ENCODE data around the gene ZBP1. TPM values are rescaled to one million over a fixed set of nuclear protein-coding genes. Genes with fewer than 3 reads are reported as not detected.

ZBP1 gene
- total RNA-seq, 2 experiments from 2014 or later, result 39.0 to 40.1 TPM

GRCh38 chr20:57664476-57664875 is 44.2 kb upstream of the ZBP1 start:
- Mint-ChIP-seq H3K9me3 (no peaks in the 10 kb centered on the region), H3K27me3 (no peaks in the 10 kb centered on the region), H3K4me3 (no peak overlapping the region), H3K4me1 (ENCODE audit: low read depth) (no peaks in the 10 kb centered on the region), H3K36me3 (ENCODE audit: low read depth) (no peaks in the 10 kb centered on the region), H3K27ac (no peak overlapping the region)
- Histone ChIP-seq H3K27me3 (ENCODE audit: control insufficient read depth in 1 of 2, insufficient read depth in 2 of 2, low read length in 2 of 2) (no peaks in the 10 kb centered on the region), H3K4me3 (ENCODE audit: low read length) (no peak overlapping the region), H3K9me3 (ENCODE audit: control insufficient read depth in 1 of 2, insufficient read depth in 1 of 2, low read length in 2 of 2) (no peaks in the 10 kb centered on the region), H3K27ac (ENCODE audit: low read depth in 1 of 2, low read length in 2 of 2) (no peak overlapping the region), H3K4me1 (ENCODE audit: insufficient read depth, low read length) (no peaks in the 10 kb centered on the region), H3K36me3 (ENCODE audit: insufficient read depth, low read length) (no peaks in the 10 kb centered on the region)
- ATAC-seq (ENCODE audit: poor library complexity), result no peak
- DNase-seq, result no peak
- no peak for TF ChIP-seq CTCF (IDR thresholded peaks at IDR 0.05)
- CTCF ChIA-PET, result no interaction called here
- intact Hi-C loops (cut with DNase I, micrococcal nuclease), result no loop called here
- POLR2A ChIA-PET, result no interaction called here

- H3K9me3 Mint-ChIP-seq, result no peaks in the 10 kb centered on the region
- intact Hi-C loops (cut with DNase I, micrococcal nuclease), result no loop called here
- H3K9me3 ChIP-seq (ENCODE audit: control insufficient read depth in 1 of 2, insufficient read depth in 1 of 2, low read length in 2 of 2), result no peaks in the 10 kb centered on the region
- H3K36me3 ChIP-seq (ENCODE audit: insufficient read depth, low read length), result no peaks in the 10 kb centered on the region
- no peaks in the 10 kb centered on the region for H3K4me1 ChIP-seq (ENCODE audit: insufficient read depth, low read length)
- H3K4me3 Mint-ChIP-seq, result no peak overlapping the region
- H3K4me3 ChIP-seq (ENCODE audit: low read length), result no peak overlapping the region
- DNase-seq (peak in 1 of 14 experiments; percentile 29), ATAC-seq (ENCODE audit: poor library complexity) (no peak)
- no peak overlapping the region for H3K27ac Mint-ChIP-seq
- POLR2A ChIA-PET, result no interaction called here
- TF ChIP-seq CTCF (IDR thresholded peaks at IDR 0.05), result no peak
- CTCF ChIA-PET, result no interaction called here
- no peaks in the 10 kb centered on the region for H3K27me3 Mint-ChIP-seq
- peaks cover 5% of the 10 kb centered on the region for H3K4me1 Mint-ChIP-seq (ENCODE audit: low read depth)
- H3K27me3 ChIP-seq (ENCODE audit: control insufficient read depth in 1 of 2, insufficient read depth in 2 of 2, low read length in 2 of 2), result no peaks in the 10 kb centered on the region
- no peak overlapping the region for H3K27ac ChIP-seq (ENCODE audit: low read depth in 1 of 2, low read length in 2 of 2)
- H3K36me3 Mint-ChIP-seq (ENCODE audit: low read depth), result no peaks in the 10 kb centered on the region
Observed at GRCh38 chr20:57663681-57664451, 43.6 kb upstream of the ZBP1 start.

- Histone ChIP-seq H3K9me3 (ENCODE audit: control insufficient read depth in 1 of 2, insufficient read depth in 1 of 2, low read length in 2 of 2) (no peaks in the 10 kb centered on the region), H3K36me3 (ENCODE audit: insufficient read depth, low read length) (no peaks in the 10 kb centered on the region), H3K4me1 (ENCODE audit: insufficient read depth, low read length) (peaks cover 4% of the 10 kb centered on the region), H3K27ac (ENCODE audit: low read depth in 1 of 2, low read length in 2 of 2) (no peak overlapping the region), H3K4me3 (ENCODE audit: low read length) (no peak overlapping the region), H3K27me3 (ENCODE audit: control insufficient read depth in 1 of 2, insufficient read depth in 2 of 2, low read length in 2 of 2) (no peaks in the 10 kb centered on the region)
- no peak for TF ChIP-seq CTCF (IDR thresholded peaks at IDR 0.05)
- POLR2A ChIA-PET, result no interaction called here
- intact Hi-C loops (cut with DNase I, micrococcal nuclease), result no loop called here
- Mint-ChIP-seq H3K4me1 (ENCODE audit: low read depth) (peaks cover 12% of the 10 kb centered on the region), H3K27me3 (no peaks in the 10 kb centered on the region), H3K9me3 (no peaks in the 10 kb centered on the region), H3K27ac (no peak overlapping the region), H3K36me3 (ENCODE audit: low read depth) (no peaks in the 10 kb centered on the region), H3K4me3 (no peak overlapping the region)
- DNase-seq (peak in 1 of 14 experiments; percentile 17), ATAC-seq (ENCODE audit: poor library complexity) (no peak)
- CTCF ChIA-PET, result no interaction called here
Observed at GRCh38 chr20:57663241-57663640, 43.0 kb upstream of the ZBP1 start.

Measured in CD4-positive, alpha-beta T cell (primary cell).